NCI-H2107 treated with DMSO at 0.1 percent for 48 hours (cell line): ENCODE measurements around the gene PUDP.
"Not testable (repeated sequence)": the region's sequence is repeated elsewhere in the genome, so short reads cannot be mapped to it uniquely, and the experiment has no call there.

Source experiments
- DNase-seq: peaks from one replicate; lab custom pipeline; 2025; ENCODE audit not compliant: unreplicated experiment; lab: John Stamatoyannopoulos, UW

PUDP gene

DNA sequence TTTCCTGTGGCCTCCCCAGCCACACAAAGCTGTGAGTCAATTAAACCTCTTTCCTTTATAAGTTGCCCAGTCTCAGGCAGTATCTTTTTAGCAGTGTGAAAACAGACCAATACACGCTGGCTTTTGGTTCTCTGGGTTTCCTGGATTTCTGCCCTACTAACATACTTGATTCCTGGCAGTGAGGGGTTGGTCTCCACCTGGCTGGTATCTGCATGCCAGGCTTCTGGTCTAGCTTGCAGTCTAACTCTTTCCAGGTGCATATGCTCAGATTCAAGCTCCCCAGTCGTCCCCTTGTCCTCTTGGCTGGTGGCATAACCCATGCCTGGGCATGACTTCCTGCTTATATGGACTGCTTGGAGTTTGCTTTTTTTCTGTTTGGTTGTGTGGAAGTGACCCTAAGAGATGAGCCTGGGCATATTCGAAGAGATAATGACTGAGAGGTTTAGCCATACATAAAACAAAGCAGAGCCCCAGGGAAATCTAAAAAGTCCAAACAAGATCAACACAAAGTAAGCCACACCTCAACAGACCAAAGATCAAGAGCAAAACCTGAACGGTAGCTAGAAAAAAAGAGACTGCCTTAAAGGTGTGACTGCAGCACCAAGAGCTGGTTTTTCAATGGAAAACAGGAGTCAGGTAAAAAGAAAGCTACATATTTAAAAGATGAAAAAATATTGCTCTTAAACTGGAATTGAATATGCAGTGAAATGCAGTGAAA lies 102.6 kb downstream of the PUDP start:
- DNase-seq = no peak

DNA sequence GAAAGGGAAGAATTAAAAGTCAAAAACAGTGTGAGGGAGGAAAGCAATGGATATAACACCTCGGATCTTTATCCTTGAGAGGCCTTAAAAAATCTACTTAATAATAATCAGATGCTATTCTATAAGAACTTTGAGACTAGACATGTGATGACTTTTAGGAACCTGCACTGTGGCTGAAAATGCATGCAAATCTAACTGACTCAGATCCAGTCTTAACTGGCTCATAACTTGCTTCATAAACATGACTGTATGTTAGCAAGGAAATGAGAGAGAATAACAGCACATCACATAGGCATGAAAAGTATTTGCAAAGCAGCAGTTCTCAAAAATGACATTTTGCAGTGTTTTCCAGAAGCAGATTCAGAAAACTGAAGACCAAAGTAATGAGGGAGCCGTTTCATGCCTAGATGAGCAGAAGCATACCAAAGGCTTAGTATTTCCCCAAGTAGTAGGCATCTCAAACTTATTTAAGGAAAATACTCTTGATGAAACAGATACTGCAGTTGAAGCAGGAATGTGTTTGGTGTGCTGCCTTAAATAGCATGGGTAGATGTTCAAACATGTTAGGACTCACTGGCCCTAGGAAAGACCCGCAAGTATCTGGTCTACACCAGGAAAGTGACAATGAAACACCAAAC lies 104.0 kb downstream of the PUDP start:
- not testable (repeated sequence) for DNase-seq

DNA sequence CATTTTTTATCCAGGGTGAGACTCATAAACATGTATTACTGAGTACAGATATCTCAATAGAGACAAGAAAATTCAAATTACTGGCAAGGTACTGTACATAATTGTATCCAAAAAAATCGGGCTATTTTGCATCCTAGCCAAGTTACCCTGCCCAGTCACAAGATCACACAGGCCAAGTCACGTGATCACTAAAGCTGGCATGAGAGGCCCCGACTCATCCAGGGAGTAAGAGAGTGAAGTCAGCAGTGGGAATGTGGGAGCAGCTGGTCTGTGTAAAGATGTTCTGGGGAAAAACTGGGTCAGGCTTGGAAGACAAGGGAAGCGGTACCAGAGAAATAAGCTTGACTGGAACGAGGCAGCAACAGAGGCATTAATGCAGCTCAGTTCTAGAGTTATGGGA lies 119.7 kb downstream of the PUDP start:
- no peak for DNase-seq

DNA sequence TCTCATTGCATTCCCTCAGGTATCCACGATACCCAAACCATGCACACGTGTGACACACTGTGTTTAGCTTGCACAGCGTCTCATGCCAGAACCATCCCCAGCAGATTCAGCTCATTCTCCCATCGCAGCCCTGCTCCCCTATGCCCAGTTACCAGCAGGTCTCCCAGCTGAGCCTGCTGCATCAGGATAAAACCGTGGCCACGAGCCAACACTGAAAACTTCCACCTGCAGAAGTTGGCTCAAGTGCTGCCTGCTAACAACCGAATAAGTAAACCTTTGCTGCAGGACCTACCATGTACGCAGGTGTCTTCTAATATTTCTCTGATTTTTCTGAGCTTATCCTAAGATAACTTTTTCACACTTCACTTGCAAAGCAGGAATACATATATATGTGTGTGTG lies 120.9 kb downstream of the PUDP start:
- no peak for DNase-seq

DNA sequence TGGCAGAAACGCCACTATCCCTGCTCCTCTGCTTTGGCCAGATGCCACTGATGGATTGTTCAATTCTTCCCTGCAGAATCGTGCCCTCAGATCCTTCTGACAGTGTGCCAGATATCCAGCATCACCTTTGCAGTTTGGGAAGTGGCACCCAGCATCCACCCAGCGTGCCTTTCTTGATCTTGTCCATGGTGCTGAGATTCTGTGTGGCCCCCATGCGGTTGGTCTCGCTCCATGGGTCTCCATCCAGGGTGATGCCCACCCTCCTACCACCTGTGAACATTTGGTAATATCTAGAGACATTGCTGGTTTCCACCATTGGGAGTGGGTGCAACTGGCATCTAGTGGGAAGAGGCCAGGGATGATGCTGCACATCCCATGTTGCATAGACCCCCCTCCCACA lies 121.6 kb downstream of the PUDP start:
- DNase-seq = not testable (repeated sequence)

DNA sequence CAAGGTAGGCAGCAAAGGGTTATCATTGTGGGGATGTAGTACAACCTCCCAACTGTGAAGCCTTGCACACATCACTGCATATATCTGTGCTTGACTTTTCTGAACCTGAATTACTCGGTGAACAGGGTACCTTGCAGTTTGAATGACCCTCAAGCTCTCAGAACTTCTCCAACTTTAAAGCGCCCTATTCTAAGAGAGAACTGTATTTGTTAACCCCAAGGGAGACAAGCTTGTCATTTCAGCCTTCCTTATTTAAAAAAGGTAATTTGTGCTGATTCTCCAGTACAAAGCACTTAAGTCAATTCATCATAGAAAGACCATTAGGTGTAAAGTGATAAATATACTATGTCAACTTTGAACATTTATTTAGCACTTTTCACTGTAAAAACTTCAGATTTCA lies 122.5 kb downstream of the PUDP start:
- no peak for DNase-seq

DNA sequence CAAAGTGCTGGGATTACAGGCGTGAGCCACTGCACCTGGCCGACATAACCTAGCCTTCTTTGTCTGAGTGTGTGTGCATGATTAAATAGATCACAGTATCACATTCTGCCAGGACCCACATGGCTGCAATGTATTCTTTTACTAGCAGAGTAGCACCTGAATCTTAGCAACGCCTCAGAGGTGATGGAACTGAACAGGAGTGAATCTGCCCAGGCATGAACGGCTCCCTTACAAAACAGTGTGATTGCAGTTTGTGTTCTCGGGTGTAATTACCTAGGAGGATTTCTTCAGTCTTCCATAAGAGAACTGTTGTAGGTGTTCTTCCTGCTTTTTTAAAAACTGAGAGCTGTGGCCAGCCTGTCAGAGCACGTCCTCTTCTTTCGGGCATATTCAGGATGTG lies 123.1 kb downstream of the PUDP start:
- DNase-seq = no peak

DNA sequence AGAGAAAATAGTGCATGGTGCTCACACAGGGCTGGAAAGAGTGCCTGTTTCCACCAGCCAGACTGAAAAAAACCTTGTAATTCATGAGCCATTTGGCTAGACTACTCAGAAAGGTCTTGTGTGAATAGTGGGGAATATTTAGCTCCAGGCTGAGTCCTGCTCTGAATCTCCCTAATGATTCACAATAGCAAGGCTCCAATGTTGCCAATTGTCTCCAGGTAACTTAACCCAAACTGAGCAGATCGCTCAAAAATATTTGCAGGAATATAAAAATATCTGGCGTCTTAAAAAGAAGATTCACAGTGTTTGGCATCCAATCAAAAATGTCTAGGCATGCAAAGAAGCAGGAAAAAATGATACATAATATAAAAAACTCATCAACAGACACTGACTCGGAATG lies 125.0 kb downstream of the PUDP start:
- DNase-seq = not testable (repeated sequence)

DNA sequence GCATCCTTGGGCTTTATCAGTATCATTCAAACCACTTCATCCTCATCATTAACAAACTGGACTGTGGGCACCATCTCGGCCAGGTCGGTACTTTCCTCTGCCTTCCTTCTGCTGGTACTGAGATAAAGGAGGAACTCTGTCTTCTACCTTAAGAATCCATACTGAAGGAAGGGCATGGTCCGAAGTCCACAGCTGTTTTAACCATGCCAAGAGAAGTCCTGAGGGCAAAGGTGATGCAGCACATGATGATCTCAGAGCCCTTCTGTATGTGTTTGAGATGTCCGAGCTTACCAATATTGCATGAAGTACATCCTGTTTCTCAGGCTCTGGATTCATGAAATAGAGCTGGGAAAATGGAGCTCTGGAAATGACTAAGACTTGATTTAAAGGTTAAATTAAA lies 126.0 kb downstream of the PUDP start:
- DNase-seq = no peak

DNA sequence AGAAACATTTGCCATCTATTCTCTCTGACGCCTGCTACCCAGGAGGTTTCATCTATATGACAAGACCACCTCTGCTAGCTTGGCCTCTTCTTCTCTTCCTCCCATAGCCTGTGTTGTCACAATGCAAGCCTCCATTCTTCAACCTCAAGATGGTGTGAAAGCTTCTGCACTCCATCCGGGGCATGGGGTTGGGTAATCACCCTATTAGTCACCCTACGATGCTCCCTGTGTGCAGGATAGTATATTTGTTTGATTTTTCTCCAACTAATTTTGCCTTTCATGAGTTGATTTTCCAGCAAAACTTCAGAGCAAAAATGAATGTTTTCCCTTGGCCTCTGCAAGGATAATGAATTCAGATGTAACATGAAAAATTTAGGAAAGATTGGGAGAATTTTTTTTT lies 128.4 kb downstream of the PUDP start:
- DNase-seq = no peak

DNA sequence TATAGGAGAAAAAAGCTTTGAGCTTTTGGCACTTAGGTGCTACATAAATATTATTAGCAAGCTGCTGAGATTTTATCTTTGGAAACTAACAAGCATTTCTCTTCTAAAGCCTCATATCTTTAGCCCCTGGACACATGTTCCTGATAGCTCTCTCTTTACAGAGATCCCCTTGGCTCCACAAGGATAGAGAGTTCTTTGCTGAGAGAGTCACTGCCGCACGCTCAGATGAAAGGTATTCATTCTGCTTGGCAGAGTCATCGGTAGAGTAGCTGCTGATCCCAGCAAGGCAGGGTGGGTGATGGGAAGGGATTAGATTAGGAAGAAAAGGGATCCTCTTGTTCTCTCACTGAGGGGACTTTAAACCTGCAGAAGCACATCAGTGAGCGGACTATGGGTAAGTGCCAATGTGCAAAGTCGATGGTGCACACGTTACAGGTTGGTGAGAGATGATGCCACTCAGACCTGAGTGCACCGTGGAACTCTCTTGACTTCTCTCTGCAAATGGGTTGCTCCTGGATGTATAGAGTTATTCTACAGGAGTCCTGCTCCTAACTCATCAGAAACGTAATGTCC lies 135.6 kb downstream of the PUDP start:
- DNase-seq = not testable (repeated sequence)

DNA sequence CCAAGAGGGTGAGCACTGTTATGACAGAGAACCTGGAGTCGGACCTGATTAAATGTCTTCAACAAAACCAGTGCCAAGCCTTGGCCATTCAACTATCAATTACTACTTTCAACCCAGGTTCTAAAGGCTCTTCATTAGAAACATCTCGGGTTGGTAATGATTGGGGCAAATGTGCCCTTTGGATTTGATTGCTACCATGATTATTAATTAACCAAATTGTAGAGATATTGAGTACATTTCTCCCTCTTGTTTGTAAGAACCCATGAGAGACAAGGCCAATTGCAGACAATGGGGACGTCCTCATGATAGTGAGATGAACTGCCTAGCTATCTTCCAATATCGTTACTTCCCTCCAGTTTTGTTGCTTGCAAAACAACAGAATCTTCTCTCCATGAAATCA lies 137.1 kb downstream of the PUDP start:
- not testable (repeated sequence) for DNase-seq

DNA sequence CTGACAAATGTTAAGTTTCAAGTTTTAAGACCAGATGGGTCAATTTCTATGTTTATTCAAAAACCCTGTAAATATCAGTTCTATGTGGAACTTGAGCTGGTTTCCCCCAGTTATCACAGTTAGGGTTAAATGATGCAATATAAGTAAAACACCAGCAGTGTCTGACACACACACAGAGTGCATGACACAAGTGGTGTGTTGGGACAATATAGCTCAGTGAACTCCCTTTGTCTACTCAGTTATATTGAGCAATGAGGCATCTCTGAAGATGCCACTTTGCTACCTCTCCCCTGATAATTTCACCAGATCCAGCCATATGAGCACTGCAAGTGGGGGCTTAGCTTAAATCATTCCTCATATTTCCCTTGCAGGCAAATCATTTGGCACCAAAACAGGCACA lies 140.6 kb downstream of the PUDP start:
- not testable (repeated sequence) for DNase-seq
